Cerebellar cortex (tissue), 1 donor: ENCODE measurements around the gene GPR107.

Source experiments
- DNase-seq: peaks from one replicate; pipeline ENCODE4 v3.0.0-alpha.2; 2015; ENCODE audit warnings: low spot score

The GPR107 gene

DNA sequence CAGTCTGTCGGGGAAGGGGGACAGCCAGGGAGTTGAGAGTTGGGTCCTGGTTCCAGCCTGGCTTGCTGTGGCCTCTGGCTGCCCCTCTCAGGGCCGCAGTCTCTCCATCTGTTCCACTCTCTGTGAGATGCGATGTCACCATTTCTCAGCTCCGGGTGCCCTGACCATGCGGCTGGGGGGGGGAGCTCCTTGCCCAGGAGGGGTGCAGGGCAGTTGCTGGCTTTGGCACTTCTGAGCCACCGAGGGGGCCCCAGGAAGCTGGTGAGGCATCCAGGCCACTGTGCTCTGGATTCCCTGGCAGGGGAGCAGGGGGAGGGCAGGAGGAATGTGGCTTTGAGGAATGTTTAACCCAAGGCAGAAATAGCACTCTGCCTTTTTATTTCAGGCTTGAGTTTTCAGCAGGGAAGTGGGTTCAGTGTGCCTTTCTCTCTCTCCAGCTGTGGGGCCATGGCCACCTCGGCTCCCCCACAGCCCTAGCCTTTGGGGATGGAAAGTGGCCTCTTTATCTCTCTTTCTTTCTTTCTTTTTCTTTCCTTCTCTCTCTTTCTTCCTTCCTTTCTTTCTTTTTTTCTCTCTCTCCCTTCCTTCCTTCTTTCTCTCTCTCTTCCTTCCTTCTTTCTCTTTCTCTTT is 129.5 kb downstream of the GPR107 start:
- DNase-seq: peak; percentile 71

DNA sequence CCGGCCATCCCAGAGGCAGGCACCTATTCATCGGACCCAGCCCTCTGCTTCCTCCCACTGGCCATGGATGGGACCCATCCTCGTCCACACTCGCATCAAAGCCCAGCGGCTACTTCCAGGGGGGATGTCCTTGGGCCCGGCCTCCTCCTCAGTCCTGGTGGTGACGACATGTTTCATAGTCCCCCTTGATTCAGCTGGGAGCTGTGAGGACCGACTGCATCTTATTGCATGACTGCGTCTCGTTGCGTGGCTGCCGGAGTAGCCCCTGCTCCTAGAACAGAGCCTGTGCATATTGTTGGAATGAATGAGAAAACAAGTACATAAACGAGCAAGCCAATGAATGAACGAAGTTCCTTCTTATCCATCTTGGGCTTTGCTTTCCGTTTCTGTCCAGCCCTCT is 131.3 kb downstream of the GPR107 start:
- no peak for DNase-seq

GRCh38 chr9:130185490-130186031 is 131.9 kb downstream of the GPR107 start:
- peak; percentile 68 for DNase-seq

GRCh38 chr9:130186051-130186450 is 132.3 kb downstream of the GPR107 start:
- no peak for DNase-seq

DNA sequence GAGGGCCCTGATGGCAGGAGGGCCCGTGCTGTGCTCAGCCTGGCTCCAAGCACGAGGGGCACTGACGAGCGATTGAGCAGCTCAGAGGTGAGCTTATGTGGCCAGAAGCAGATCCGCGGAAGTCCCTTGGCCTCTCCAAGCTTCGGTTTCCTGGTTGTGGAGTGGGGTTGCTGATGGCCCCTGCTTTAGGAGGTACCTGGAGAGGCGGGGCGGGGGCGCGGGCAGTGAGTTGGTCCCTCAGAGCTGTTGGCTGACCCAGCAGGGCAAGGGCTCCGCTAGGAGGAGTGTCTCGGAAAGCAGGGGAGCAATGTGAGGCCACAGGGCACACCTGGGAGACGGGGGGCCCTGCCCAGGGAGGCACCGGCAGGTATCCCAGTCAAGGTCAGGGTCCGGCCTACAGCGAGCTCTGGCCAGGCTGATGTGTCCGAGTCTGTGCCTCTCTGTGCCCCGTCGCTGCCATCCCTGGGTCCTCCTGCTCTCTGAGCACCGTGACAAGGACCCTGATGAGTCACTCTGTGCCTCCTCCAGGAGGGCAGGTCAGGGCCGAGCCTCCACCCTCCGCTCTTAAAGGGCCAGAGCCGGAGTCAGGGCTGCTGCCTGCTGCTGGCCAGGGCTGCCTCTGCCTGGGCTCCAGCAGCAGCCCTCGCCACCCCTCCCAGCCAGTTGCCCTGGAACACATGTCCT is 133.3 kb downstream of the GPR107 start:
- DNase-seq: peak; percentile 88

DNA sequence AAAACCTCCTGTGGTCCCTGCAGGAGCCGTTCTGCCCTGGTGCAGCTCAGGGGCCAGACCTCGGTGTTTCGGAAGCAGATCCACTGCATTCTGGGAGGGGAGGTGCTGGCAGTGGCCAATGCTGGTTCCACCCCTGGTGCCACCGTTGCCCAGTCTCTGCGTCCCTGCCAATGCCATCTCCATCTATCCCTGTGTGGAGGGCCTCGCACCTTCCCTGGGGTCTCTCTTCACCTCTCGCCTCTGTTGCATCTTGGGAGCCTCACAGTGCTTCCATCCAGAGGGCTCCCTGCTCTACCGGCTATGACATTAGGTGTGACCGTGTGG is 133.8 kb downstream of the GPR107 start:
- DNase-seq: no peak

DNA sequence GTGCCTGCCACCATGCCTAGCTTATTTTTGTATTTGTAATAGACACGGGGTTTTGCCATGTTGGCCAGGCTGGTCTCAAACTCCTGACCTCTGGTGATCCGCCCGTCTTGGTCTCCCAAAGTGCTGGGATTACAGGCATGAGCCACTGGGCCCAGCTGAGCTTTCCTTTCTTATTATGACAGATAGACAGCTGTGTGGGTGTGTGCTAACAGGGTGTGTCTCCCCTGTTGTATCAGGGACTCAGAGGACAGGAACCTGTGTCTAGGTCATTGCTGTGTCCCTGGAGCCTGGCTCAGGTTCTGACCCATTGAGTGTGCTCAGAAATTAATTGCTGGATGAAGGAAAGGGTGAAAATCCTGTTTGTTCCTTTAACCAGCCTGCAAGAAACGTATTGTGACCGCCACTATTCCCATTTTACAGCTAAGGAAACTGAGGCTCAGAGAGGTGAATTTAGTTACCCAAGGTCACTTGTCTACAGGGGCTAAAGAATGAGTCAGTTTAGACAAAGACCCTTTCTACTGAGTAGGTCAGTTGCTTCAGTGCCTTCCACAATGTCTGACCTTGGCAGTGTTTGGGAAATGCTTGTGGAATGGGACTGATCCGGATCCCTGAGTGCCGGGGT is 135.3 kb downstream of the GPR107 start:
- DNase-seq: no peak
